DND-41 (cell line): ENCODE data around the gene RANBP3L.

Experiments
- ATAC-seq: fragments of 200-7000 bp; cut with Tn5 transposase; 3 replicates; pipeline ENCODE4 v1.9.1; 2021; ENCODE audit warnings: low read depth; ENCODE audit not compliant: insufficient read depth
- DNase-seq: peaks from one replicate; pipeline ENCODE4 v3.0.0-alpha.2; 2020
- H2AFZ ChIP-seq: 2 replicates; pipeline ENCODE4 v1.6.0; 2012; ENCODE audit warnings: low read depth, low read length
- H3K27ac ChIP-seq: 2 replicates; pipeline ENCODE4 v1.5.1; 2012; ENCODE audit warnings: low read length, inconsistent platforms
- H3K27me3 ChIP-seq: fragments of 200-600 bp; sonication (generic); 2 replicates; pipeline ENCODE4 v1.6.0; 2012; ENCODE audit warnings: low read length, mild to moderate bottlenecking, inconsistent platforms; ENCODE audit not compliant: insufficient read depth, poor library complexity
- H3K36me3 ChIP-seq: 2 replicates; pipeline ENCODE4 v1.5.1; 2012; ENCODE audit warnings: low read length, inconsistent platforms; ENCODE audit not compliant: insufficient read depth
- H3K4me1 ChIP-seq: 2 replicates; pipeline ENCODE4 v1.5.1; 2012; ENCODE audit warnings: mild to moderate bottlenecking, low read length; ENCODE audit not compliant: insufficient read depth
- H3K4me2 ChIP-seq: 2 replicates; pipeline ENCODE4 v1.6.0; 2012; ENCODE audit warnings: mild to moderate bottlenecking, moderate library complexity, low read length, inconsistent platforms; ENCODE audit not compliant: insufficient read depth
- H3K4me3 ChIP-seq, 2 experiments: fragments of 200-600 bp in 1 of 2; shearing (Covaris generic) in 1 of 2; 2 replicates each; pipeline ENCODE4 v1.5.1; 2012 to 2016; ENCODE audit warnings: inconsistent platforms in 2 of 2, low read length in 2 of 2, mild to moderate bottlenecking in 2 of 2, low read depth in 1 of 2, moderate library complexity in 1 of 2
- H3K79me2 ChIP-seq: 2 replicates; pipeline ENCODE4 v1.6.0; 2012; ENCODE audit warnings: low read length, inconsistent platforms; ENCODE audit not compliant: insufficient read depth
- H3K9ac ChIP-seq: 2 replicates; pipeline ENCODE4 v1.6.0; 2012; ENCODE audit warnings: low read depth, mild to moderate bottlenecking, inconsistent platforms, low read length, moderate library complexity
- H3K9me3 ChIP-seq: 2 replicates; pipeline ENCODE4 v1.5.1; 2012; ENCODE audit warnings: low read length, moderate library complexity, mild to moderate bottlenecking, inconsistent platforms; ENCODE audit not compliant: insufficient read depth, severe bottlenecking
- H4K20me1 ChIP-seq: 2 replicates; pipeline ENCODE4 v1.6.0; 2012; ENCODE audit warnings: low read length; ENCODE audit not compliant: insufficient read depth
- CTCF ChIP-seq: IDR thresholded peaks from 2 replicates; pipeline ENCODE4 v1.5.1; 2012; ENCODE audit warnings: borderline replicate concordance, low read length, moderate library complexity, mild to moderate bottlenecking; ENCODE audit not compliant: poor library complexity, severe bottlenecking; ENCODE audit errors: extremely low read depth
- EZH2 ChIP-seq: IDR thresholded peaks from 3 replicates; pipeline ENCODE4 v1.6.1; 2012; ENCODE audit warnings: borderline replicate concordance, low read depth, mild to moderate bottlenecking, moderate library complexity, low read length, inconsistent platforms; ENCODE audit not compliant: severe bottlenecking

The RANBP3L gene

GRCh38 chr5:36239370-36240293 is 62.1 kb downstream of the RANBP3L start:
- Histone ChIP-seq H2AFZ (no peak overlapping the region), H4K20me1 (no peaks in the 10 kb centered on the region), H3K79me2 (peaks cover 53% of the 10 kb centered on the region), H3K36me3 (peaks cover 3% of the 10 kb centered on the region; the same call in 1 of the 2 replicates), H3K4me2 (peak overlapping the region; percentile 91), H3K9ac (peak overlapping the region; percentile 97), H3K4me1 (peaks cover 36% of the 10 kb centered on the region), H3K27ac (0 out of 2 replicates have a peak overlapping the region, but pooled peaks have one; percentile 2), H3K27me3 (no peaks in the 10 kb centered on the region), H3K9me3 (no peaks in the 10 kb centered on the region), H3K4me3 (peak overlapping the region in 1 of 2 experiments; percentile 85; a peak in 2 of 4 replicates)
- TF ChIP-seq CTCF (no peak), EZH2 (no peak)
- no peak for DNase-seq
- ATAC-seq: no peak

- Histone ChIP-seq H3K36me3 (peaks cover 3% of the 10 kb centered on the region; the same call in 1 of the 2 replicates), H3K9me3 (no peaks in the 10 kb centered on the region), H3K4me2 (peak overlapping the region; percentile 91; the same call in 1 of the 2 replicates), H4K20me1 (no peaks in the 10 kb centered on the region), H2AFZ (no peak overlapping the region), H3K9ac (no peak overlapping the region), H3K4me1 (peaks cover 36% of the 10 kb centered on the region), H3K27ac (no peak overlapping the region), H3K4me3 (no peak overlapping the region), H3K79me2 (peaks cover 57% of the 10 kb centered on the region), H3K27me3 (no peaks in the 10 kb centered on the region)
- DNase-seq: no peak
- ATAC-seq: no peak
- no peak for TF ChIP-seq CTCF
- TF ChIP-seq EZH2: no peak
These were observed 63.0 kb downstream of the RANBP3L start for GRCh38 chr5:36238502-36239295.

- DNase-seq (no peak), ATAC-seq (no peak)
- TF ChIP-seq EZH2: no peak
- TF ChIP-seq CTCF: no peak
- Histone ChIP-seq H3K4me3 (no peak overlapping the region), H3K27me3 (no peaks in the 10 kb centered on the region), H3K4me1 (peaks cover 32% of the 10 kb centered on the region), H4K20me1 (no peaks in the 10 kb centered on the region), H3K4me2 (peak overlapping the region; percentile 15; the same call in 1 of the 2 replicates), H3K9ac (no peak overlapping the region), H3K9me3 (no peaks in the 10 kb centered on the region), H2AFZ (no peak overlapping the region), H3K79me2 (peaks cover 59% of the 10 kb centered on the region), H3K36me3 (peaks cover 3% of the 10 kb centered on the region; the same call in 1 of the 2 replicates), H3K27ac (no peak overlapping the region)
These were observed 64.0 kb downstream of the RANBP3L start for GRCh38 chr5:36237751-36238150.
